Trophoblast cell (in vitro differentiated cells and primary cell): ENCODE results near the gene FGF22.
A peak's percentile ranks its signal among the peaks of the same experiment; 100 is the strongest.

Experiments
- DNase-seq, 2 donors: peaks; one replicate each; pipeline ENCODE4 v3.0.0-alpha.2; 2016
- H2AFZ ChIP-seq: 2 replicates; pipeline ENCODE4 v1.6.1; 2013; ENCODE audit warnings: low read length, moderate library complexity, mild to moderate bottlenecking; ENCODE audit not compliant: insufficient read depth, poor library complexity
- H2AK5ac ChIP-seq: 2 replicates; pipeline ENCODE4 v1.6.1; 2013; ENCODE audit warnings: mild to moderate bottlenecking, low read length
- H2BK120ac ChIP-seq: 2 replicates; pipeline ENCODE4 v1.6.1; 2013; ENCODE audit warnings: low read length, mild to moderate bottlenecking, moderate library complexity; ENCODE audit not compliant: insufficient read depth, poor library complexity
- H2BK12ac ChIP-seq: 2 replicates; pipeline ENCODE4 v1.6.1; 2013; ENCODE audit warnings: mild to moderate bottlenecking, low read length, moderate library complexity
- H2BK5ac ChIP-seq: 2 replicates; pipeline ENCODE4 v1.6.1; 2013; ENCODE audit warnings: low read length, low read depth, moderate library complexity, mild to moderate bottlenecking; ENCODE audit not compliant: poor library complexity
- H3K14ac ChIP-seq: 2 replicates; pipeline ENCODE4 v1.6.1; 2013; ENCODE audit warnings: mild to moderate bottlenecking, low read length
- H3K18ac ChIP-seq: 2 replicates; pipeline ENCODE4 v1.6.1; 2013; ENCODE audit warnings: mild to moderate bottlenecking, low read length
- H3K23ac ChIP-seq: 2 replicates; pipeline ENCODE4 v1.6.1; 2013; ENCODE audit warnings: low read length
- H3K27ac ChIP-seq: 2 replicates; pipeline ENCODE4 v1.5.1; 2013; ENCODE audit warnings: low read depth, mild to moderate bottlenecking, inconsistent platforms, low read length, moderate library complexity
- H3K27me3 ChIP-seq: 2 replicates; pipeline ENCODE4 v1.6.1; 2013; ENCODE audit warnings: inconsistent platforms, mild to moderate bottlenecking, low read length, moderate library complexity; ENCODE audit not compliant: insufficient read depth
- H3K36me3 ChIP-seq, 2 experiments: 1 replicate in 1 of 2; 2 replicates in 1 of 2; pipeline ENCODE4 v1.6.1; 2013; ENCODE audit warnings: low read length in 2 of 2, mild to moderate bottlenecking in 2 of 2, moderate library complexity in 1 of 2; ENCODE audit not compliant: insufficient read depth in 2 of 2, control insufficient read depth in 1 of 2
- H3K4ac ChIP-seq: 2 replicates; pipeline ENCODE4 v1.6.1; 2013; ENCODE audit warnings: low read depth, mild to moderate bottlenecking, low read length, moderate library complexity
- H3K4me1 ChIP-seq, 2 experiments: 1 replicate in 1 of 2; 2 replicates in 1 of 2; pipeline ENCODE4 v1.6.1; 2013; ENCODE audit warnings: low read length in 2 of 2, mild to moderate bottlenecking in 2 of 2, moderate library complexity in 1 of 2; ENCODE audit not compliant: insufficient read depth in 2 of 2, control insufficient read depth in 1 of 2
- H3K4me2 ChIP-seq: 2 replicates; pipeline ENCODE4 v1.6.1; 2013; ENCODE audit warnings: inconsistent platforms, mild to moderate bottlenecking, low read length, moderate library complexity
- H3K4me3 ChIP-seq: 2 replicates; pipeline ENCODE4 v1.5.1; 2013; ENCODE audit warnings: mild to moderate bottlenecking, low read depth, low read length, inconsistent platforms
- H3K79me1 ChIP-seq: one replicate; pipeline ENCODE4 v1.6.1; 2013; ENCODE audit warnings: low read length
- H3K79me2 ChIP-seq: 2 replicates; pipeline ENCODE4 v1.6.1; 2013; ENCODE audit warnings: low read length, mild to moderate bottlenecking; ENCODE audit not compliant: control insufficient read depth, insufficient read depth, poor library complexity
- H3K9ac ChIP-seq: 2 replicates; pipeline ENCODE4 v1.6.1; 2013; ENCODE audit warnings: mild to moderate bottlenecking, low read length
- H3K9me3 ChIP-seq: 2 replicates; pipeline ENCODE4 v1.6.1; 2013; ENCODE audit warnings: low read depth, mild to moderate bottlenecking, control low read depth, inconsistent platforms, low read length; ENCODE audit not compliant: insufficient read depth
- H4K12ac ChIP-seq: 2 replicates; pipeline ENCODE4 v1.6.1; 2013; ENCODE audit warnings: low read depth, mild to moderate bottlenecking, low read length, moderate library complexity
- H4K8ac ChIP-seq: 2 replicates; pipeline ENCODE4 v1.6.1; 2013; ENCODE audit warnings: low read depth, mild to moderate bottlenecking, low read length, moderate library complexity
- H4K91ac ChIP-seq: one replicate; pipeline ENCODE4 v1.6.1; 2013; ENCODE audit warnings: low read depth, mild to moderate bottlenecking, low read length, moderate library complexity
- WGBS: extraction: QIAGEN DNeasy Blood & Tissue Kit; methylation state at CpG from one replicate; pipeline ENCODE4 v1.1.7; 2013; ENCODE audit warnings: missing lambda C conversion rate; ENCODE audit not compliant: insufficient read length, insufficient coverage; ENCODE audit errors: extremely low coverage; 5-methylcytosine and 5-hydroxymethylcytosine counted together

Gene FGF22

DNA sequence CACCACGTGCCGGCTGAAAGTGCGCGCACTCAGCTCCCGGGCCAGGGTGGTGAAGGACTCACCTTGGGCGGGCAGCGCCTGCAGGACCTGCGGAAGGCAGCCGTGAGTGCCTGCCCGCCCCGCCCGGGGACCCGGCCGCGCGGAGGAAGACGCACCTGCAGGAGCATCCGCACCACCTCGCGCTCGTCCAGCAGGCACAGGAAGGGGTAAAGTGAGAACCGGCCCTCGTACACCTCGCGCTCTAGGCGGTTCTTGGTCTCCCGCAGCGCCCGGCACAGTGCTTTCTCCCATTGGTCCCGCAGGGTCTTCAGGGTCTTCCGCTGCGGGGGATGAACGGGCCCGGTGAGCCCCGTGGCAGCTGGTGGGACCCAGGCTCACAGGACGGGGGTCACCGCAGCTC lies 17.0 kb upstream of the FGF22 start:
- no peak overlapping the region for H2BK12ac ChIP-seq
- no peak overlapping the region for H2AK5ac ChIP-seq
- no peak overlapping the region for H3K27ac ChIP-seq
- peaks cover 69 to 70% of the 10 kb centered on the region in 2 experiments for H3K36me3 ChIP-seq
- peaks cover 3% of the 10 kb centered on the region for H3K9me3 ChIP-seq
- no peak overlapping the region for H4K12ac ChIP-seq
- no peaks in the 10 kb centered on the region for H3K27me3 ChIP-seq
- no CpG with 5 or more reads among the region's 37 CpGs for whole genome bisulfite sequencing
- no peak overlapping the region for H3K14ac ChIP-seq
- H3K9ac ChIP-seq: no peak overlapping the region
- no peak overlapping the region for H3K4me3 ChIP-seq
- H4K91ac ChIP-seq: no peak overlapping the region
- no peaks in the 10 kb centered on the region for H3K79me1 ChIP-seq
- H2BK120ac ChIP-seq: no peak overlapping the region
- no peak overlapping the region for H4K8ac ChIP-seq
- no peak overlapping the region for H3K4me2 ChIP-seq
- H2AFZ ChIP-seq: no peak overlapping the region
- no peak for DNase-seq
- no peak overlapping the region for H3K23ac ChIP-seq
- H3K18ac ChIP-seq: no peak overlapping the region
- H3K4me1 ChIP-seq: no peaks in the 10 kb centered on the region
- no peaks in the 10 kb centered on the region for H3K79me2 ChIP-seq
- H3K4ac ChIP-seq: no peak overlapping the region
- H2BK5ac ChIP-seq: no peak overlapping the region

DNA sequence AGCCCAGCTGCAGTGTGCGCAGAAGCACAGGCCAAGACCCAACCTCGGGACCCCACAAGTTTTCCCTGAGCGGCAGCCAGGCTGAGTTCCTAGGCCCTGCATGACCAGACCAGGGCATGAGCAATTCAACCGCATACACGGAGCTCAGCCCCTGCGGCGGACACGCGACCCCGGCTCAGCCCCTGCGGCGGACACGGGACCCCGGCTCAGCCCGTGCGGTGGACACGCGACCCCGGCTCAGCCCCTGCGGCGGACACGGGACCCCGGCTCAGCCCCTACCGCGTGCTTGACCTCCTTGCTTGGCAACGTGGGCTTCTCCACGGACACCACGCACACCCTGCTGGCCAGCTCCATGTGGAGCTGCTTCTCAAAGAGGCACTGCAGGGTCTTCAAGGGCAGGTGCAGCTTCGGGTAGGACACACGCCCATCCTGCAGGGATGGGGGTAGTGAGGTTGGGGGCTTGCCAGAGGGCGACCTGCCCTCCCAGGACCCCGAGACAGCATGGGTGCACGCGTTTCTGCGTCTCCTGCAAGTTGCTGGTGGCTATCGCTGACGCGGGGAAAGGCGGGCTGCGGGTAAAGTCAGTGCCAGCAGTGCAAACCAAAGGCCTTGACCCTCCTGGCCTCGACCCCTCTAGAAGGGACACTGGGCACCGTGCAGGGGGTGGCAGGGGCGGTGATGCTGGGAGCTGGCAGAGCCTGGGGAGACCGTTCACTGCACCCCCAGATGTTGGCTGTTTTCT lies 16.3 kb upstream of the FGF22 start:
- peaks cover 68 to 69% of the 10 kb centered on the region in 2 experiments for H3K36me3 ChIP-seq
- no peak overlapping the region for H2BK120ac ChIP-seq
- H3K4me2 ChIP-seq: no peak overlapping the region
- no CpG with 5 or more reads among the region's 44 CpGs for WGBS
- no peak overlapping the region for H3K18ac ChIP-seq
- H3K14ac ChIP-seq: no peak overlapping the region
- no peak overlapping the region for H4K8ac ChIP-seq
- no peak overlapping the region for H2BK12ac ChIP-seq
- H3K27me3 ChIP-seq: no peaks in the 10 kb centered on the region
- no peak overlapping the region for H2AFZ ChIP-seq
- H4K91ac ChIP-seq: no peak overlapping the region
- no peak overlapping the region for H3K9ac ChIP-seq
- no peak for DNase-seq
- H3K27ac ChIP-seq: no peak overlapping the region
- H3K23ac ChIP-seq: no peak overlapping the region
- H4K12ac ChIP-seq: no peak overlapping the region
- H2BK5ac ChIP-seq: no peak overlapping the region
- no peaks in the 10 kb centered on the region for H3K79me2 ChIP-seq
- peaks cover 3% of the 10 kb centered on the region for H3K9me3 ChIP-seq
- H3K4me3 ChIP-seq: no peak overlapping the region
- no peak overlapping the region for H3K4ac ChIP-seq
- no peak overlapping the region for H2AK5ac ChIP-seq
- no peaks in the 10 kb centered on the region for H3K79me1 ChIP-seq
- H3K4me1 ChIP-seq: no peaks in the 10 kb centered on the region

DNA sequence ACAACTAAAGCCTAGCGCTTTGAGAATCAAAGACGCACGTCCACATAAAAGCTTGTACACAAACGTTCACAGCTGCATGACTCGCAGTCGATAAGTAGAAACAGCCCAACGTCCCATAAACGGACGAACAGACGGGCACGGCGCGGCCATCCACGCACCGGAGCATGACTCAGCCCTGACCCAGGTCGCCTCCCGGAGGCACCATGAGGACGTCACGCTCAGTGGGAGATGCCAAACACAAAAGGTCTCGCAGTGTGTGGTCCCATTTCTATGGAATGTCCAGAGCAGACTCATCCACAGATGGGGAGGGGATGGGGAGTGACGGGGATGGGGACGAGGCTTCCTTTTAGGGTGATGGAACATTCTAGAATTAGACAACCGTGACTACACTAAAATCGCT lies 15.7 kb upstream of the FGF22 start:
- no peak overlapping the region for H2BK120ac ChIP-seq
- H3K79me2 ChIP-seq: no peaks in the 10 kb centered on the region
- H2BK5ac ChIP-seq: no peak overlapping the region
- no peak for DNase-seq
- H3K36me3 ChIP-seq: peaks cover 63 to 67% of the 10 kb centered on the region in 2 experiments
- no peak overlapping the region for H3K18ac ChIP-seq
- H3K27ac ChIP-seq: no peak overlapping the region
- H2BK12ac ChIP-seq: no peak overlapping the region
- no peaks in the 10 kb centered on the region for H3K27me3 ChIP-seq
- no peak overlapping the region for H3K23ac ChIP-seq
- no peak overlapping the region for H2AK5ac ChIP-seq
- H3K9me3 ChIP-seq: no peaks in the 10 kb centered on the region
- H3K14ac ChIP-seq: no peak overlapping the region
- H2AFZ ChIP-seq: no peak overlapping the region
- no peak overlapping the region for H3K4me2 ChIP-seq
- H4K91ac ChIP-seq: no peak overlapping the region
- whole genome bisulfite sequencing: no CpG with 5 or more reads among the region's 24 CpGs
- H3K9ac ChIP-seq: peak overlapping the region; percentile 34
- H4K12ac ChIP-seq: no peak overlapping the region
- no peak overlapping the region for H4K8ac ChIP-seq
- H3K79me1 ChIP-seq: no peaks in the 10 kb centered on the region
- no peak overlapping the region for H3K4ac ChIP-seq
- H3K4me3 ChIP-seq: no peak overlapping the region
- H3K4me1 ChIP-seq: no peaks in the 10 kb centered on the region

DNA sequence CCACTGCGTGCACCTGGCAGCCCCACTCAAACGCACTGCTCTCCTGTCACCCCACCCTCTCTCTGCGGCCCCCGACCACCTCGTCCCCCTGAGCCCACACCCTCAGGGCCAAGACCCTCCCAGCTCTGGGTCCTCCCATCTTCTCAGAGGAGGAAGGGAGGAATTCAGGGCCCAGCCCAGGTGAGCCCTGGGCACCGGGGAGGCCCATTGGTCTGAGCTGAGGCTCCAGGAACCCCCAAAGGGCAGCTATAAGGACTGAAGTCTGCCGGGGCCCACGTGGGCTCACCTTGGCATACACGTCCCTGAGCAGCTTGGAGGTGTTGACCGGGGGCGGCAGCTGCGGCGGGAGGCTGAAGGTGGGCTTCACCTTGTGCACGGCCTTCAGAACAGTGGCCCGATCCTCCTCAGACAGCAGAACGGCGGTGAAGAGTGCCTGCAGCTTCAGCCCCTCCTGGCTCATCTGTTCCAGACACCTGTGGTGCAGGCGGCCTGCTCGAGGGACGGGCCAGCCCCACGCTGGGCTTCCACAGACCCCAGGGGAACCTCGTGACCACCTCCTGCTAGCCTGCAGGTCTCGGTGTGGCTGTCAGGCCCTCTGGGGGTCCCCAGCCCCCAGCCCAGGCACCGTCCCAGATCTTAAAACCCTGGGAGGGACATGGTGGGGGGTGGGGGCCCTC lies 15.1 kb upstream of the FGF22 start:
- Histone ChIP-seq H3K4me2 (no peak overlapping the region), H2AFZ (no peak overlapping the region), H3K14ac (no peak overlapping the region), H3K79me2 (no peaks in the 10 kb centered on the region), H3K23ac (no peak overlapping the region), H3K27me3 (no peaks in the 10 kb centered on the region), H2AK5ac (no peak overlapping the region), H4K8ac (no peak overlapping the region), H4K12ac (no peak overlapping the region), H3K9ac (no peak overlapping the region), H2BK120ac (no peak overlapping the region), H3K36me3 (peaks cover 61 to 64% of the 10 kb centered on the region in 2 experiments), H3K79me1 (no peaks in the 10 kb centered on the region), H4K91ac (no peak overlapping the region), H3K4ac (no peak overlapping the region), H2BK5ac (no peak overlapping the region), H3K4me3 (no peak overlapping the region), H3K4me1 (no peaks in the 10 kb centered on the region), H3K18ac (no peak overlapping the region), H2BK12ac (no peak overlapping the region), H3K27ac (no peak overlapping the region), H3K9me3 (no peaks in the 10 kb centered on the region)
- DNase-seq: no peak
- no CpG with 5 or more reads among the region's 24 CpGs for WGBS
